ENCODE measurements around the gene DNMT3B.
"Not testable (repeated sequence)": the region's sequence is repeated elsewhere in the genome, so short reads cannot be mapped to it uniquely, and the experiment has no call there.

The DNMT3B gene

GRCh38 chr20:32792316-32792715 is 30.1 kb downstream of the DNMT3B start:
- DNase-seq, result peak; percentile 22

GRCh38 chr20:32792731-32793458 is 30.7 kb downstream of the DNMT3B start:
- no peak for DNase-seq

DNA sequence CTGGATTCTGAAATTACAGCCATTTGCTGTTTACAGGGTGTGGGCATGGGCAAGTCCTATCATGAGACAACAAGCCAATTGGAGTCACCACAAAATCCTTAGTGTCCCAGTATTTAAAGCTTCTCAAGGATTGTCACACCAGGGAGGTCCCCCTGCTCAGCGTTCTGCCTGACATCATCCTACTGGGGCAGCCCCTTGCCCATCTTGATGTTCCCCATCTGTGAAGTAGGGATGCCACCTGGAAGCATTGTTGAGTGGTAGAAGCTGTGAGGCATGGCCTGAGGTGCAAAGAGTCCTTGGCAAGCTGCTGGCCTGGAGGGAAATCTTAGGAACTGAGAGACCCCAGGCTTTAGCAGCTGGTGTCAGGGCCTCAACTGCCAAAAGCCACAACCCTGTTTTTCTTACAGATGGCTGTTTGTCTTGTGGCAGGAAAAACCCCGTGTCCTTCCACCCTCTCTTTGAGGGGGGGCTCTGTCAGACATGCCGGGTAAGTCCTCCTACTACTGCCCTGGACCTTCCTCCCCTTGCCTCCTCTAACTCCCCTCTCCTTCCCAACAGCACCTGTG is 34.3 kb downstream of the DNMT3B start:
- no peak for DNase-seq

- no peak for DNase-seq
These were observed 34.8 kb downstream of the DNMT3B start for GRCh38 chr20:32796981-32797451.

- not testable (repeated sequence) for DNase-seq
These were observed 35.4 kb downstream of the DNMT3B start for GRCh38 chr20:32797571-32797970.

GRCh38 chr20:32798046-32798981 is 36.1 kb downstream of the DNMT3B start:
- DNase-seq, result no peak

- DNase-seq, result no peak
These were observed 40.9 kb downstream of the DNMT3B start for GRCh38 chr20:32803092-32803491.

- DNase-seq, result no peak
These were observed 42.0 kb downstream of the DNMT3B start for GRCh38 chr20:32804022-32804715.

GRCh38 chr20:32804817-32805216 is 42.6 kb downstream of the DNMT3B start:
- DNase-seq, result no peak

GRCh38 chr20:32805721-32806120 is 43.5 kb downstream of the DNMT3B start:
- DNase-seq, result no peak

DNA sequence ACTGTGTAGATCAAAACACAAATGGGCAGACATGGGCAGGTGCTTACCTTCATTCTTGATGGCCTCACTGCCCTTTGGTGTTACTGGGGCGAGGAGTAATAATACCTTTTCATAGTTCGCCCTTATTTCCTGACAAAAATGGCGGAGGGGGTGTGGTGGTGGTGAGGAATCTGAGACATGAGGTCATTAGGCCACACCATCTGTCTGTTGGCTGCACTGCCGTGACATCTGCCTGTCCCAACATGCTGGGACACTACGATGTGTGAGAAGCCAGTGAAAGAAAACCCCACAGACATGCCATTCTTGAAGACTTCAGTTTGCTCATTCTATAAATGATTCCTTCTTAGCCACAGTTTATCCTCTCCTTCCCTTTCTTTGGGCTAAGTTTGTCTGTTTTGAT is 44.2 kb downstream of the DNMT3B start:
- DNase-seq, result no peak

- no peak for DNase-seq
These were observed 45.5 kb downstream of the DNMT3B start for GRCh38 chr20:32807706-32808105.

- no peak for DNase-seq
These were observed 46.3 kb downstream of the DNMT3B start for GRCh38 chr20:32808438-32808837.

DNA sequence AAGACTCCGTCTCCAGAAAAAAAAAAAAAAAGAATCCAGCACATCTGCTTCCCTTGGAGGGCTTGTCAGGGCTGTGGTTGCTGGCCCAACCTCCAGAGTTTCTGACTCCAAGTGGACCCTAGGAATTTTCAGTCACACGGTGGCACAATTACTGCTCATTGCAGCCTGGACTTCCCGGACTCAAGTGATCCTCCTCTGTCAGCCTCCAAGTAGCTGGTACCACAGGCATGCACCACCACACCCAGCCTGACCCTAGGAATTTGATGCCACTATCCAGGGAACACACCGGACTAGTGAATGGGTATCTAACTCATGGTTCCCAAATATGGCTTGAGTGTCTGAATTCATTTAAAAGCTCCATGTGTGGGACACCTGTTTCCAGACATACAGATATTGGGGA is 47.7 kb downstream of the DNMT3B start:
- no peak for DNase-seq

DNA sequence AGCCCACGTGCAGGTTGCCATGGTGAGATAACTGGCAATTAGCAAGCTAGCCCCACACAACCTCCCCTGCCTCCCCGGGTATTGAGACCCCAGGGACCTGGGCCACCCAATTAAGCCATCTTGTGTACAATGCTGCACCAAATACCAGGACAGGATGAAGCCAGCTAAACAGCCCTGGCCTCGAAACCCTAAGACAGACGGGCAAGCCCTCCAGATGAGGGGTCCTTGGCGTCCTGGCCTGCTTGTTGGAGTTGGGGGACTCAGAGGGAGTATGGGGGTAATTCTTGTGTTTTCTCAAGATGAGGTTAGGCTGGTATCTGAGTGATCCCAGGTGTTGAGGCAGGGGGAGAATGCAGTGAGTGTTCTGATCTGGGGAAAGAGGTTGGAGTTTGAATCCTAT is 48.8 kb downstream of the DNMT3B start:
- DNase-seq, result no peak

DNA sequence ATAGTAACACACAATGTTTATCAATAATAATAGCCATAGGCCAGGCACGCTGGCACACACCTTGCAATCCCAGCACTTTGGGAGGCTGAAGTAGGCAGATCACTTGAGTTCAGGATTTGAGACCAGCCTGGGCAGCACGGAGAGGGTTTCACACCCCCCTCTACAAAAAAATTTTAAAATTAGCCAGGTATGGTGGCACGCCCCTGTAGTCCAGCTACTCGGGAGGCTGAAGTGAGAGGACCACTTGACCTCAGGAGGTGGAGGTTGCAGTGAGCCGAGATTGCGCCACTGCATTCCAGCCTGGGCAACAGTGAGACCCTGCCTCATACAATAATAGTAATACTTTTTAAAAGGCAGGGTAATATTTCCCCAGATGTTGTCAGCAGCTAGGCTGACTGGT is 49.7 kb downstream of the DNMT3B start:
- DNase-seq, result no peak

DNA sequence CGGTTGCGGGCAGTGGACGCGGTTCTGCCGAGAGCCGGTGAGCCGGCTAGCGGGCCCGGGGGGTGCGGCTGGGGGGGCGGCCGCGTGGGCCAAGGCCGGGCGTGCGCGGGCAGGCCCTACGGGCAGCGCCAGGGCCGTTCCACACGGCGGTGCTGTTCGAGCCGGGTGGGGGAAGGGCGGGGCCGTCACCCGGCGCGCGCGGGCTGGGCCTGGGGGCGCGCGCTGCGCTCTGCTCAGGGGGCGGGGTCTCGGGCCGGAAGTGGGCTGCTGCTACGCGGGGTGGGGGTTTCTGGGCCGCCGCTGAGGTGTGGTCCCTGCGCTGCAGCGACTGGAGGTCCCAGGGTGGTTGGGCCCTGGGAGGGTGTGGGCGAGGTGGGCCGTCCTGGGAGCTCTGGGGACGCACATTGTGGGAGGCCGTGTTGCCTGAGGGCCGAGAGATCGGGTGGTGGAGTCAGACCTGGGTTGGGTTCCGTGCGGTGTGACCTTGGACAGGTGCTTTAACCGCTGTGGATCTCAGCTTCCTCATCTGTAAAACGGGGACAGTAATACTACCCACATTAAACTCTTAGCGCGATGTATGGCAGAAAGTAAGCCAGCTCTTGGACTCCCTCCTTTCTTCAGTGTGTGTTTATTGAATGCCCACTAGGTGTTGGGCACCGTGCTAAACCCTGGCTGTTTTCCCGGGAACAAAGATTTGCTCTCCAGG is 58.0 kb downstream of the DNMT3B start:
- DNase-seq, result no peak

GRCh38 chr20:32820698-32821377 is 58.7 kb downstream of the DNMT3B start:
- no peak for DNase-seq

DNA sequence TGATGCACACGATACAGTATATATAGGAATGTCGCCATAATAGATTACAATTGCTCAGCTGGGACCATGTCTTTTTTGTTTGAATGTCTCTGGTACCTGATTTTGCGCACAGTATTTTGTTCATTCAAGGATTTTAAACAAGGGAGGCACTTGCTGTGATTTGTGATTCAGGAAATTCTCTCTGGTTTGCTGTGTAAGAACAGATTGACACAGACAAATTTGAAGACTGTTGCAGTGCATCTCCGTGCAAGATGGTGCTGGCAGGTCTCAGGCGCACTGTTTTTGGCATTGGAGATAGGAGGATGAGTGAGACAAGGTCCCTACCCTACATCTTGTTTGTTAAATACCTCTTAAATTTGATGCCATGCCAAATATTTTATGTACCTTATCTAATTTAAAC is 60.0 kb downstream of the DNMT3B start:
- no peak for DNase-seq

GRCh38 chr20:32823078-32823477 is 60.9 kb downstream of the DNMT3B start:
- no peak for DNase-seq

DNA sequence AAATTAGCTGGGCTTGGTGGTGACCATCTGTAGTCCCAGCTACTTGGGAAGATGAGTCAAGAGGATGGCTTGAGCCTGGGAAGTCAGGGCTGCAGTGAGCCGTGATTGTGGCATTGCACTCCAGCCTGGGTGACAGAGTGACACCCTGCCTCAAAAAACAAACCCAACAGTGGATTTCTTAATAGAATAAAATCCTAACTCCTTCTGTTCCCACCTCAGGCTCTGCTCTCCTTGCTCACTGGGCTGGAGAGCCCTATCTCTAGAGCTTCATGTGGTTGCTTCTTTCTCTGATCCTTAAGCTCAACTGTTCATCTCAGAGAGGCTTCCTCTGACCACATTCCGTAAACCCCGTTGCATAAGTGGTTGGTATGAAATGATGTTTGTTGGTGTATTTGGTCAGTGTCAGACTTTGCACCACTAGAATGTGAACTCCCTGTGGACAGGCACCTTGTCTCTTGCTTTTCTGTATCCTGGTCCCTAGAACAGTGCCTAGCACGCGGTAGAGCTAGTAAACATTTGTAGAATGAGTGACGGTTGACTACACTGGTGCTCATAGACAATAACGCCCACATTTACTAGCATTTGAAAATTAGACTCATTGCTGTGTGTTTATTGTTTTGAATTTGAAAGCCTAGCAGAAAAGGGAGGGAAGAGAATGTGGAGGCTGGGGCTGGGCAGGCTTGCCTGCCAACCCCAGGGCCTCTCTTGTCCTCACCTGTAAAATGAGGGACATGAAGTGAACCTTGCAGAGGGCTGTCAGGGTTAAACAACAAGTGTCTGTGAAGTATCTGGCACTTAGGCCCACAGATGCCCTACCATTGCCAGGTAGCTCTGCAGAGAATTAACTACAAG is 61.8 kb downstream of the DNMT3B start:
- DNase-seq, result no peak
